Measurements from ENCODE around the gene NPAS2. TPM values are rescaled to one million over a fixed set of nuclear protein-coding genes. Genes with fewer than 3 reads are reported as not detected.

NPAS2 gene
- total RNA-seq, 2 donors from 2014 or later = 29.2 to 50.8 TPM

DNA sequence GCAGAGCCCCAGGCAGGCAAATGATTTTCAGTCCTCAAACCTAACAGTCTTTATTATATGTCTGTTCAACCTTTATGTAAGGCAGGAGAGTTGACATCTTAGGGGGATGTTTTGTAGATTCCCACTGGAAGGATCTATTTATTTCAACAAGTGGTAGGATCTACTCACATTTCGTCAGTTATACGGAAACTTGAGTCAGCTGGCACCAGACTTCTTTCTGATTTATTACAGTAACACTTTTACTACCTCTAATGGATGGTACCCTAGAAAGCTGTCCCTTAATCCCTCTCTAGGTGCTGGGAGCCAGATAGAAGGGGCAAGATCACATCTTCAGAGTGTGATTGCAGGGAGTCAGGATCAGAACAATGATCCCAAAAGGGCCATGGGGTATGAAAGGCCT, 180.1 kb downstream of the NPAS2 start:
- Histone ChIP-seq H3K27ac (no peak overlapping the region), H3K27me3 (replicated peaks; ENCODE audit: insufficient read depth) (no peaks in the 10 kb centered on the region), H3K4me1 (ENCODE audit: control insufficient read depth in 1 of 2, low read depth in 2 of 2) (peaks cover 4 to 22% of the 10 kb centered on the region in 2 donors), H3K4me3 (no peak overlapping the region), H3K36me3 (peaks cover 16% of the 10 kb centered on the region), H3K9me3 (no peaks in the 10 kb centered on the region)
- DNase-seq (ENCODE audit: low spot score) (no peak), ATAC-seq (ENCODE audit: insufficient number of reproducible peaks, low FRiP score, low read depth) (no peak)
- no peak for TF ChIP-seq CTCF (IDR thresholded peaks at IDR 0.05)

GRCh38 chr2:101001691-101002561, 182.0 kb downstream of the NPAS2 start, which contains the start of gene RPL31:
Gene RPL31, plus strand, starts transcription at chr2:101002289. Its CDS starts 413 bp downstream, at chr2:101002702.
- Histone ChIP-seq H3K27ac (peak within 1 kb of the TSS; percentile 80 to 88), H3K4me1 (ENCODE audit: control insufficient read depth in 1 of 2, low read depth in 2 of 2) (peaks cover 4 to 22% of the 10 kb centered on the region in 2 donors), H3K4me3 (peak within 1 kb of the TSS; percentile 96), H3K27me3 (replicated peaks; ENCODE audit: insufficient read depth) (no peaks in the 10 kb centered on the region), H3K9me3 (no peaks in the 10 kb centered on the region), H3K36me3 (peaks cover 28% of the 10 kb centered on the region)
- TF ChIP-seq CTCF (IDR thresholded peaks at IDR 0.05) = no peak
- DNase-seq (ENCODE audit: low spot score) (peak; percentile 96), ATAC-seq (ENCODE audit: insufficient number of reproducible peaks, low FRiP score, low read depth) (peak; percentile 97)

DNA sequence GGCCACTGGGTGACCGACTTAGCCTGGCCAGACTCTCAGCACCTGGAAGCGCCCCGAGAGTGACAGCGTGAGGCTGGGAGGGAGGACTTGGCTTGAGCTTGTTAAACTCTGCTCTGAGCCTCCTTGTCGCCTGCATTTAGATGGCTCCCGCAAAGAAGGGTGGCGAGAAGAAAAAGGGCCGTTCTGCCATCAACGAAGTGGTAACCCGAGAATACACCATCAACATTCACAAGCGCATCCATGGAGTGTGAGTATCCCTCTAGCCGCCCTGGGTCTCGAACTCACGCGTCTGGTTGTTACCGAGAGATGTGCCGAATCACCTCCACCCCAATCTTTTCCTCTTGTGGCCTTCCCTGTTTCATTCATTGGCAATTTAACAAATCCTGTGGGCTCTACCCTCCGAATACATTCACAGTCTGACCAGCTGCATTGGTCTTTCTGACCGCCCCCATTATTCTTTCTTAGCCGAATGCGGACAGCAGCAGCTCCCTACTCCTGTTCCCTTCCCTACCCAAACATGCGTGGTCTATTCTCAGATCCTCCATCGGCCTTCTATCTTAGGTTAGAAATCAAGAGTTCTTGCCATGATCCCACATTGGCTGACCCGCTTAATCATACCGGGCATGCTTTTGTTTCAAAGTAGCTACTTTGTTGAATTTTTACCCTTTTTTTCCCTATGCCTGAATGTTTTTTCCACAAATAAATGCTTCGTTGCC, 182.8 kb downstream of the NPAS2 start:
- H3K9me3 ChIP-seq = no peaks in the 10 kb centered on the region
- no peak for TF ChIP-seq CTCF (IDR thresholded peaks at IDR 0.05)
- DNase-seq (ENCODE audit: low spot score) = no peak
- peak overlapping the region; percentile 96 for H3K4me3 ChIP-seq
- H3K36me3 ChIP-seq = peaks cover 36% of the 10 kb centered on the region
- H3K27me3 ChIP-seq (replicated peaks; ENCODE audit: insufficient read depth) = no peaks in the 10 kb centered on the region
- ATAC-seq (ENCODE audit: insufficient number of reproducible peaks, low FRiP score, low read depth) = no peak
- H3K4me1 ChIP-seq (ENCODE audit: control insufficient read depth in 1 of 2, low read depth in 2 of 2) = peaks cover 4 to 22% of the 10 kb centered on the region in 2 donors
- peak overlapping the region; percentile 80 to 88 for H3K27ac ChIP-seq

GRCh38 chr2:101003278-101003775, 183.4 kb downstream of the NPAS2 start:
- DNase-seq (ENCODE audit: low spot score) (no peak), ATAC-seq (ENCODE audit: insufficient number of reproducible peaks, low FRiP score, low read depth) (no peak)
- Histone ChIP-seq H3K4me3 (peak overlapping the region; percentile 96), H3K27me3 (replicated peaks; ENCODE audit: insufficient read depth) (no peaks in the 10 kb centered on the region), H3K36me3 (peaks cover 39% of the 10 kb centered on the region), H3K9me3 (no peaks in the 10 kb centered on the region), H3K27ac (peak overlapping the region; percentile 80 to 88), H3K4me1 (ENCODE audit: control insufficient read depth in 1 of 2, low read depth in 2 of 2) (peaks cover 4 to 22% of the 10 kb centered on the region in 2 donors)
- TF ChIP-seq CTCF (IDR thresholded peaks at IDR 0.05) = no peak
